Activated naive CD4-positive, alpha-beta T cell treated with anti-CD3 and anti-CD28 coated beads, Interleukin-2, amount 50 U/mL, for 72 hours (primary cell): Measurements from ENCODE around the gene DIP2C. TPM values are rescaled to one million over a fixed set of nuclear protein-coding genes. Genes with fewer than 3 reads are reported as not detected.

Source experiments
- ATAC-seq, 2 donors: fragments of 150-1000 bp; cut with Tn5 transposase; 2 replicates each; pipeline ENCODE4 v1.10.0; 2021; ENCODE audit warnings: mild to moderate bottlenecking in 2 of 2, moderate library complexity in 2 of 2
- DNase-seq, 2 donors: peaks; one replicate each; pipeline ENCODE4 v3.0.0; 2021 to 2022; ENCODE audit warnings: low spot score in 2 of 2
- H3K27ac Mint-ChIP-seq, 2 donors: one replicate each; pipeline ENCODE4 v1.8.0; 2022; ENCODE audit warnings: mild to moderate bottlenecking in 2 of 2, mixed read lengths in 2 of 2
- H3K36me3 Mint-ChIP-seq, 2 donors: one replicate each; pipeline ENCODE4 v1.8.0; 2022; ENCODE audit warnings: mixed read lengths in 2 of 2
- H3K9me3 Mint-ChIP-seq, 2 donors: one replicate each; pipeline ENCODE4 v1.8.0; 2022; ENCODE audit warnings: mixed read lengths in 2 of 2
- total RNA-seq, 2 donors: library from RNA; stranded (reverse); gene quantifications; one replicate each; pipeline ENCODE4 v1.2.3, GENCODE V29; 2022

The DIP2C gene
- total RNA-seq, 2 donors from 2014 or later, result 0.55 to 1.7 TPM

DNA sequence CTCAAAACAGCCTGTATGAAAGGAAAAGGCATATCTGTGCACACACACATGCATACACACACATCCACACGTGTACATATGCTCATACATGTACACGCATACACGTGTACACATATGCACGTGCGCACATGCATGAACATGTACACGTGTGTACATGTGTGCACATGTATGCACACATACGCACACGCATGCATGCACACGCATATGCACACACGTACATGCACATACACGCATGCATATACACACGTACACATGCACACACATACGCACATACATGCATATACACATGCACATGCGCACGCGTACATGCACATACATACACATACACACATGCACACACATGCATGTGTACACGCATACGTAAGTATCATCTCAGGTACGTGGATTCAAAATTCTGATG, 19.4 kb downstream of the DIP2C start:
- no peaks in the 10 kb centered on the region for H3K36me3 Mint-ChIP-seq
- ATAC-seq (no peak), DNase-seq (no peak)
- H3K9me3 Mint-ChIP-seq, result no peaks in the 10 kb centered on the region
- H3K27ac Mint-ChIP-seq, result no peak overlapping the region

GRCh38 chr10:668786-669485, 20.5 kb downstream of the DIP2C start:
- no peak for ATAC-seq
- Mint-ChIP-seq H3K9me3 (no peaks in the 10 kb centered on the region), H3K27ac (no peak overlapping the region), H3K36me3 (no peaks in the 10 kb centered on the region)
- no peak for DNase-seq

- Mint-ChIP-seq H3K36me3 (no peaks in the 10 kb centered on the region), H3K9me3 (no peaks in the 10 kb centered on the region), H3K27ac (no peak overlapping the region)
- ATAC-seq (no peak), DNase-seq (no peak)
Measured at GRCh38 chr10:667602-668143, 21.8 kb downstream of the DIP2C start.

- no peaks in the 10 kb centered on the region for H3K36me3 Mint-ChIP-seq
Measured at GRCh38 chr10:667096-667495, 22.4 kb downstream of the DIP2C start.

GRCh38 chr10:666237-667012, 23.0 kb downstream of the DIP2C start:
- ATAC-seq (no peak), DNase-seq (no peak)
- no peaks in the 10 kb centered on the region for H3K36me3 Mint-ChIP-seq
- H3K27ac Mint-ChIP-seq, result no peak overlapping the region
- H3K9me3 Mint-ChIP-seq, result no peaks in the 10 kb centered on the region

More at GRCh38 chr10:667096-667495, 22.4 kb downstream of the DIP2C start:
- Mint-ChIP-seq H3K9me3 (no peaks in the 10 kb centered on the region), H3K27ac (no peak overlapping the region)
- DNase-seq (no peak), ATAC-seq (no peak)

DNA sequence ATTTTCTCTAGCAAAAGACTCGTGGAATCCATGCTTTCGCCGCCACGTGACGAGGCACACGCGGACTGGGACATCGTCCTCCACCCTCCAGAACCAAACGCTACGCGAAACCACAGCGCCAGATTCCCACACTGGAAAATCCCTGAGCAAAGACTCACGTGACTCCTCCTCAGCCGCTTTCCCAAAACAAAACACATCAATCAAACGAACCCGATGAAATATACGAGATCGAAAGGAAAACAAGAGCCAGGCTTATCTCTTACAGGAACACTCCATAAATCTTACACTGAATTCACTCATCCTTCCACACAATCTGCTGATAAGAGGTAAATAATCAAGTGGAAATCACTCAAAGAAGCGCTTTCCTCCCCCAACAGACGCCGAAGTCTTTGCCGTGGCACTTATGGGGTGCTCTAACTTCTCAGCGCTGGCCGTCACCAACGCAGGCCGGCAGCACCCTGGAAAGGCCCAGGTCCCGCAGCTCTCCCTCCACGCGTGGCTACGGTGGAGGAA, 23.8 kb downstream of the DIP2C start:
- DNase-seq, result no peak
- H3K36me3 Mint-ChIP-seq, result no peaks in the 10 kb centered on the region

DNA sequence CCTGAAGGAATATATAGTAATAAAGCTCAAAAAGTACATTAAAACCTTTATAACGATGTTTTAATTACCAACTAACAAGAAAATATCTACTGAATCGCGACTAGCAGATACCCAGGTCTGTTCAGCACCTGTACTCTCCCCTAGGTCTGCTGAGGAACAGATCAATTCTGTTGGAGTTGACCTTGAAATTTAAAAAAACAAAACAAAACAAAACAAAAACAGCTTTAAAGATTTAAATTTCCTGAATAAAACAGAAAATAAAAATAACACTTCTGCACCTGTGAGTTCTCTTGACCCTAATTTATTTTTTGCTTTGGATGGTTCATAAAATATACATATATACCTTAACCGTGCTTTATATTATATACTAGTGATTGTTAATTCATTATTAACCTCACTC, 24.6 kb downstream of the DIP2C start:
- no peak for ATAC-seq
- no peaks in the 10 kb centered on the region for H3K9me3 Mint-ChIP-seq
- no peak for DNase-seq

More for the DNA sequence above, 23.8 kb downstream of the DIP2C start:
- no peaks in the 10 kb centered on the region for H3K9me3 Mint-ChIP-seq
- no peak for ATAC-seq
- no peak overlapping the region for H3K27ac Mint-ChIP-seq

DNA sequence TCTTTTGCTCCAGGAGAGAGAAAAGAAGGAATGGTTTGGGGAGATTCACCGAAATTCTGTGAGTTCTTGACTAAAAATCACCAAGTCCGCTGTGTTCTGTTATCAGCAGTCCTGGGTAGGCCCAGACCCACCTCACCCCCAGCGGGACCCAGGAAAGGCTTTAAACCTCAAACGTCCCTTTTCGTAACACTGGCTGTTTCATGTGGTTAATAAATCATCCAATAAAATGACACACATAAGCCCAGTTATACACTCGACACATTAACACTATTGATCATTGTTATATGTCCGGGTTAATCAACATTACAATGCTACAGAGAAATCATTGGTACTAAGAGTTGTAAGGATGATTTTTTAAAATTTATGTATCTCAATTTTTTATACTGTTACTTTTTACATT, 25.2 kb downstream of the DIP2C start:
- H3K36me3 Mint-ChIP-seq, result no peaks in the 10 kb centered on the region
- ATAC-seq, result no peak

More for the DNA sequence above, 24.6 kb downstream of the DIP2C start:
- Mint-ChIP-seq H3K27ac (no peak overlapping the region), H3K36me3 (no peaks in the 10 kb centered on the region)

GRCh38 chr10:663831-664251, 25.6 kb downstream of the DIP2C start:
- no peaks in the 10 kb centered on the region for H3K9me3 Mint-ChIP-seq
- H3K27ac Mint-ChIP-seq, result no peak overlapping the region
- ATAC-seq, result no peak
- DNase-seq, result no peak
- no peaks in the 10 kb centered on the region for H3K36me3 Mint-ChIP-seq

More for the DNA sequence above, 25.2 kb downstream of the DIP2C start:
- no peak overlapping the region for H3K27ac Mint-ChIP-seq
- no peaks in the 10 kb centered on the region for H3K9me3 Mint-ChIP-seq
- DNase-seq, result no peak

GRCh38 chr10:663466-663751, 26.1 kb downstream of the DIP2C start:
- no peaks in the 10 kb centered on the region for H3K36me3 Mint-ChIP-seq
- H3K27ac Mint-ChIP-seq, result no peak overlapping the region
- H3K9me3 Mint-ChIP-seq, result no peaks in the 10 kb centered on the region
- no peak for DNase-seq
- ATAC-seq, result no peak

GRCh38 chr10:662686-663465, 26.6 kb downstream of the DIP2C start:
- no peaks in the 10 kb centered on the region for H3K36me3 Mint-ChIP-seq
- no peak overlapping the region for H3K27ac Mint-ChIP-seq
- ATAC-seq, result no peak
- DNase-seq, result no peak
- no peaks in the 10 kb centered on the region for H3K9me3 Mint-ChIP-seq

- DNase-seq, result no peak
- no peak overlapping the region for H3K27ac Mint-ChIP-seq
- no peaks in the 10 kb centered on the region for H3K36me3 Mint-ChIP-seq
- ATAC-seq, result no peak
- H3K9me3 Mint-ChIP-seq, result no peaks in the 10 kb centered on the region
Measured at GRCh38 chr10:662223-662605, 27.3 kb downstream of the DIP2C start.

GRCh38 chr10:661597-662222, 27.8 kb downstream of the DIP2C start:
- DNase-seq, result no peak
- no peaks in the 10 kb centered on the region for H3K9me3 Mint-ChIP-seq
- no peaks in the 10 kb centered on the region for H3K36me3 Mint-ChIP-seq
- ATAC-seq, result no peak
- no peak overlapping the region for H3K27ac Mint-ChIP-seq

DNA sequence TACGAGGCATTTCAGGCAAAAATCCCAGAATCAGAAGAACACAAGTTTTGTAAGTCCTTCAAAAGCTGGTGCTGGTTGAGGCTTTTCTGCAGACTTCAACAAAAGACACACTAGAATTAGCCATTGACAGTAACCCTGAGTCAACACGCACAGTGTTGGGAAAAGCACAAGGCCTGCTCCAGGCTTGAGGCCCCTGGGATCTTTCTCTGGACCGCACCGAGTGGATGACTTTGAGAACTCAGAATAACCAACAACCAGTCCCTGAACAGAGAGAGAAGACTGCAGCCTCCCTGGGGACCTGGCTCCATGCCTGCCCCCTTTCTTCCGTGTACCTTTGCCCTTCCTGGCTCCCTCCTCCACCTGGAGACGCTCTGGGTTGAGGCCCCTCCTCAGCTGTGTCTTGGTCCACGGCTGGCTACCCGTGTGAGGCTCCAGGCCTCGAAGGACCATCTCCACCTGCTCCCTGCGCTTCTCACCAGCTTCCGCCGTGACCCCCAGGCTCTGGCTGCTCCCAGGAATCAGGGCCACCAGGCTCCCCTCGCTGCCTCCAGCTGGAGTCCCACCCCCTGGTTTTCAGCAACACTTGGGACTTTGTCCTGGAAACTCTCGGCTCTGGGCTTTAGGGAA, 28.4 kb downstream of the DIP2C start:
- DNase-seq, result no peak
- no peak for ATAC-seq
- H3K9me3 Mint-ChIP-seq, result no peaks in the 10 kb centered on the region
- H3K36me3 Mint-ChIP-seq, result no peaks in the 10 kb centered on the region
- no peak overlapping the region for H3K27ac Mint-ChIP-seq

DNA sequence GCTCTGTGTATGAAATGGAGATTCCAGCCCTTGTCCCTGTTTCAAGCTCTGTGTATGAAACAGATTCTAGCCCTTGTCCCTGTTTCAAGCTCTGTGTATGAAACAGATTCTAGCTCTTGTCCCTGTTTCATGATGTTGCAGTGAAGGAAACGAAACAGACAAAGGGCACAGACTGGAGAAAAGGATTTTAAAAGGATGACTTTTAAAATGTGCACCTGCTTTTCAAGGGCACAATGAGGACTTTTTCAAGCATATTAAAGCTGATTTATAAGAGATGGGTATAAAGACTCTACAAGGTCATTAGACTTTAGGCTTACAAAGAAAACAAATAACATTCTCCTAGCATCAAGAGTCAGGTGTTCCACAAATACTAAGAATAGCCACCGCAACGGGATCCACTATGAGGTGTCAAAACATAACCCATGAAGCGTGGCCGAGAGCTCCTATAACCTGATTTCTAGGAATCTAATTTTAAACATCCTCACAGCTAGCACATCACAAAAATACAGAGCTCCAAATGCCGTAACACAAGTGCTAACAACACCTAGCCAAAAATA, 29.0 kb downstream of the DIP2C start:
- no peaks in the 10 kb centered on the region for H3K9me3 Mint-ChIP-seq
- H3K27ac Mint-ChIP-seq, result no peak overlapping the region
- no peaks in the 10 kb centered on the region for H3K36me3 Mint-ChIP-seq
- DNase-seq, result no peak
- no peak for ATAC-seq

- H3K27ac Mint-ChIP-seq, result no peak overlapping the region
- H3K9me3 Mint-ChIP-seq, result no peaks in the 10 kb centered on the region
- DNase-seq (no peak), ATAC-seq (no peak)
- H3K36me3 Mint-ChIP-seq, result no peaks in the 10 kb centered on the region
Measured at GRCh38 chr10:659688-660141, 29.8 kb downstream of the DIP2C start.
